EL (cell line): ENCODE data around the gene METTL23.
"Not testable (repeated sequence)": the region's sequence is repeated elsewhere in the genome, so short reads cannot be mapped to it uniquely, and the experiment has no call there.

Source experiments
- DNase-seq: peaks from one replicate; pipeline ENCODE4 v3.0.0-alpha.2; 2016

METTL23 gene

GRCh38 chr17:76714336-76714735 is 12.3 kb upstream of the METTL23 start:
- no peak for DNase-seq

GRCh38 chr17:76714822-76715495 is 11.7 kb upstream of the METTL23 start:
- peak; percentile 61 for DNase-seq

GRCh38 chr17:76715496-76715830 is 11.2 kb upstream of the METTL23 start:
- DNase-seq, result no peak

GRCh38 chr17:76716146-76716838 is 10.3 kb upstream of the METTL23 start:
- DNase-seq, result peak; percentile 97

- peak; percentile 92 for DNase-seq
These were observed 9.8 kb upstream of the METTL23 start for GRCh38 chr17:76716839-76717215.

- no peak for DNase-seq
These were observed 8.1 kb upstream of the METTL23 start for GRCh38 chr17:76718516-76718915.

- no peak for DNase-seq
These were observed 6.4 kb upstream of the METTL23 start for GRCh38 chr17:76720211-76720610.

- no peak for DNase-seq
These were observed 5.7 kb upstream of the METTL23 start for GRCh38 chr17:76720941-76721340.

- DNase-seq, result no peak
These were observed 5.2 kb upstream of the METTL23 start for GRCh38 chr17:76721463-76721862.

GRCh38 chr17:76722279-76722678 is 4.4 kb upstream of the METTL23 start:
- no peak for DNase-seq

- DNase-seq, result not testable (repeated sequence)
These were observed 3.7 kb upstream of the METTL23 start for GRCh38 chr17:76722977-76723376.

- DNase-seq, result no peak
These were observed 2.8 kb upstream of the METTL23 start for GRCh38 chr17:76723812-76724211.

GRCh38 chr17:76725580-76726230 is 934 bp upstream of the METTL23 start:
- peak; percentile 53 for DNase-seq

GRCh38 chr17:76726231-76726775 is 336 bp upstream of the METTL23 start, which contains the start of gene JMJD6:
TSS of gene JMJD6 (minus strand) at chr17:76726606. CDS start at chr17:76726475, 131 bp downstream.
- peak; percentile 96 for DNase-seq

- DNase-seq, result no peak
These were observed 1.3 kb downstream of the METTL23 start for GRCh38 chr17:76727745-76728456.

GRCh38 chr17:76731800-76732733 is 5.4 kb downstream of the METTL23 start:
- not testable (repeated sequence) for DNase-seq

- peak; percentile 18 for DNase-seq
These were observed 6.3 kb downstream of the METTL23 start for GRCh38 chr17:76732734-76733617.

- no peak for DNase-seq
These were observed 6.9 kb downstream of the METTL23 start for GRCh38 chr17:76733618-76733957.

- DNase-seq, result peak; percentile 41
These were observed 7.6 kb downstream of the METTL23 start for GRCh38 chr17:76734080-76734840.

- peak; percentile 52 for DNase-seq
These were observed 8.4 kb downstream of the METTL23 start for GRCh38 chr17:76735006-76735405.
